HepG2 (cell line): ENCODE measurements around the gene LECT2.

Source experiments
- FOXA3 ChIP-seq: IDR thresholded peaks from 2 replicates; pipeline ENCODE4 v1.6.1; 2016; ENCODE audit warnings: missing genetic modification reagents, missing compliant biosample characterization
- HNRNPL ChIP-seq: fragments of 200-400 bp; formaldehyde crosslinking; IDR thresholded peaks from 2 replicates; pipeline ENCODE4 v1.6.1; 2017; ENCODE audit warnings: mild to moderate bottlenecking, low read depth, low read length
- MED1 ChIP-seq: sonication (generic); formaldehyde crosslinking; IDR thresholded peaks from 2 replicates; pipeline ENCODE4 v1.4.0; 2020; ENCODE audit warnings: missing genetic modification reagents
- MYC ChIP-seq: sonication (generic); formaldehyde crosslinking; IDR thresholded peaks from 2 replicates; pipeline ENCODE4 v1.9.0; 2021; ENCODE audit warnings: missing genetic modification reagents, borderline replicate concordance
- NFYB ChIP-seq: sonication (generic); formaldehyde crosslinking; IDR thresholded peaks from 2 replicates; pipeline ENCODE4 v1.4.0; 2020; ENCODE audit warnings: missing genetic modification reagents
- REST ChIP-seq, 2 experiments: IDR thresholded peaks; 2 replicates each; pipeline ENCODE4 v1.6.1; 2011 to 2012; ENCODE audit warnings: low read length in 2 of 2, borderline replicate concordance in 1 of 2, low read depth in 1 of 2, mild to moderate bottlenecking in 1 of 2, moderate library complexity in 1 of 2
- RNF2 ChIP-seq: fragments of 450-650 bp; conservative IDR thresholded peaks from 2 replicates; pipeline ENCODE4 v1.6.1; 2016; ENCODE audit warnings: low read depth
- SUZ12 ChIP-seq: fragments of 150-350 bp; IDR thresholded peaks from 2 replicates; pipeline ENCODE4 v1.6.1; 2014; ENCODE audit warnings: low read depth, low read length
- TP53 ChIP-seq: sonication (generic); formaldehyde crosslinking; conservative IDR thresholded peaks from 2 replicates; pipeline ENCODE4 v1.4.0; 2020; ENCODE audit warnings: missing genetic modification reagents
- ZBTB21 ChIP-seq: sonication (generic); formaldehyde crosslinking; IDR thresholded peaks from 2 replicates; pipeline ENCODE4 v1.4.0; 2020; ENCODE audit warnings: missing genetic modification reagents
- ZNF274 ChIP-seq: sonication (generic); formaldehyde crosslinking; IDR thresholded peaks from 2 replicates; pipeline ENCODE4 v1.5.1; 2020; ENCODE audit warnings: mild to moderate bottlenecking, missing genetic modification reagents
- ZSCAN29 ChIP-seq: sonication (generic); formaldehyde crosslinking; conservative IDR thresholded peaks from 2 replicates; pipeline ENCODE4 v1.4.0; 2020; ENCODE audit warnings: mild to moderate bottlenecking, missing genetic modification reagents
- TF ChIP-seq, protein P1 (sequence below): sonication (generic); formaldehyde crosslinking; IDR thresholded peaks from 2 replicates; pipeline ENCODE4 v1.5.0; 2020; ENCODE audit warnings: mild to moderate bottlenecking, missing genetic modification reagents, moderate library complexity
- TF ChIP-seq, protein P2 (sequence below): sonication (generic); formaldehyde crosslinking; IDR thresholded peaks from 2 replicates; pipeline ENCODE4 v1.4.0; 2020; ENCODE audit warnings: mild to moderate bottlenecking, missing genetic modification reagents

- TF ChIP-seq, protein P1, sequence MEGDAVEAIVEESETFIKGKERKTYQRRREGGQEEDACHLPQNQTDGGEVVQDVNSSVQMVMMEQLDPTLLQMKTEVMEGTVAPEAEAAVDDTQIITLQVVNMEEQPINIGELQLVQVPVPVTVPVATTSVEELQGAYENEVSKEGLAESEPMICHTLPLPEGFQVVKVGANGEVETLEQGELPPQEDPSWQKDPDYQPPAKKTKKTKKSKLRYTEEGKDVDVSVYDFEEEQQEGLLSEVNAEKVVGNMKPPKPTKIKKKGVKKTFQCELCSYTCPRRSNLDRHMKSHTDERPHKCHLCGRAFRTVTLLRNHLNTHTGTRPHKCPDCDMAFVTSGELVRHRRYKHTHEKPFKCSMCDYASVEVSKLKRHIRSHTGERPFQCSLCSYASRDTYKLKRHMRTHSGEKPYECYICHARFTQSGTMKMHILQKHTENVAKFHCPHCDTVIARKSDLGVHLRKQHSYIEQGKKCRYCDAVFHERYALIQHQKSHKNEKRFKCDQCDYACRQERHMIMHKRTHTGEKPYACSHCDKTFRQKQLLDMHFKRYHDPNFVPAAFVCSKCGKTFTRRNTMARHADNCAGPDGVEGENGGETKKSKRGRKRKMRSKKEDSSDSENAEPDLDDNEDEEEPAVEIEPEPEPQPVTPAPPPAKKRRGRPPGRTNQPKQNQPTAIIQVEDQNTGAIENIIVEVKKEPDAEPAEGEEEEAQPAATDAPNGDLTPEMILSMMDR (CRISPR knock-in tag) = no peak
- TF ChIP-seq ZBTB21 (CRISPR knock-in tag) (no peak), REST (IDR thresholded peaks at IDR 0.05; ENCODE audit: borderline replicate concordance in 1 of 2, low read depth in 1 of 2, low read length in 2 of 2) (no peak), HNRNPL (no peak), MED1 (CRISPR knock-in tag) (no peak), ZNF274 (CRISPR knock-in tag) (no peak), FOXA3 (CRISPR knock-in tag) (no peak), SUZ12 (no peak), MYC (CRISPR knock-in tag) (no peak), NFYB (CRISPR knock-in tag) (no peak), ZSCAN29 (no peak), TP53 (CRISPR knock-in tag) (no peak), RNF2 (no peak)
- TF ChIP-seq, protein P2, sequence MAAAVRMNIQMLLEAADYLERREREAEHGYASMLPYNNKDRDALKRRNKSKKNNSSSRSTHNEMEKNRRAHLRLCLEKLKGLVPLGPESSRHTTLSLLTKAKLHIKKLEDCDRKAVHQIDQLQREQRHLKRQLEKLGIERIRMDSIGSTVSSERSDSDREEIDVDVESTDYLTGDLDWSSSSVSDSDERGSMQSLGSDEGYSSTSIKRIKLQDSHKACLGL (CRISPR knock-in tag) = no peak
Measured at GRCh38 chr5:135921388-135921787, 33.4 kb downstream of the LECT2 start.
